Measurements from ENCODE around the gene TTC28.
"Not testable (repeated sequence)": the region's sequence is repeated elsewhere in the genome, so short reads cannot be mapped to it uniquely, and the experiment has no call there.

Gene TTC28

GRCh38 chr22:28604966-28605761 lies 74.5 kb downstream of the TTC28 start:
- DNase-seq (ENCODE audit: low read depth, low spot score) = no peak

GRCh38 chr22:28601915-28602314 lies 77.7 kb downstream of the TTC28 start:
- DNase-seq (ENCODE audit: low read depth, low spot score) = no peak

GRCh38 chr22:28600546-28601143 lies 79.0 kb downstream of the TTC28 start:
- DNase-seq (ENCODE audit: low read depth, low spot score) = no peak

- no peak for DNase-seq (ENCODE audit: low read depth, low spot score)
Measured at GRCh38 chr22:28599693-28600092, 79.9 kb downstream of the TTC28 start.

- DNase-seq (ENCODE audit: low read depth, low spot score) = no peak
Measured at GRCh38 chr22:28597665-28598064, 82.0 kb downstream of the TTC28 start.

GRCh38 chr22:28594797-28595462 lies 84.7 kb downstream of the TTC28 start:
- no peak for DNase-seq (ENCODE audit: low read depth, low spot score)

- DNase-seq (ENCODE audit: low read depth, low spot score) = no peak
Measured at GRCh38 chr22:28594076-28594796, 85.4 kb downstream of the TTC28 start.

GRCh38 chr22:28593299-28593698 lies 86.3 kb downstream of the TTC28 start:
- no peak for DNase-seq (ENCODE audit: low read depth, low spot score)

- DNase-seq (ENCODE audit: low read depth, low spot score) = no peak
Measured at GRCh38 chr22:28589102-28589750, 90.4 kb downstream of the TTC28 start.

- DNase-seq (ENCODE audit: low read depth, low spot score) = no peak
Measured at GRCh38 chr22:28585324-28585723, 94.3 kb downstream of the TTC28 start.

- no peak for DNase-seq (ENCODE audit: low read depth, low spot score)
Measured at GRCh38 chr22:28582806-28583205, 96.8 kb downstream of the TTC28 start.

- no peak for DNase-seq (ENCODE audit: low read depth, low spot score)
Measured at GRCh38 chr22:28581016-28581415, 98.6 kb downstream of the TTC28 start.

- no peak for DNase-seq (ENCODE audit: low read depth, low spot score)
Measured at GRCh38 chr22:28576162-28576561, 103.5 kb downstream of the TTC28 start.

GRCh38 chr22:28574159-28574788 lies 105.4 kb downstream of the TTC28 start:
- no peak for DNase-seq (ENCODE audit: low read depth, low spot score)

- DNase-seq (ENCODE audit: low read depth, low spot score) = no peak
Measured at GRCh38 chr22:28570696-28571373, 108.8 kb downstream of the TTC28 start.

GRCh38 chr22:28568974-28569373 lies 110.7 kb downstream of the TTC28 start:
- not testable (repeated sequence) for DNase-seq (ENCODE audit: low read depth, low spot score)

GRCh38 chr22:28568099-28568498 lies 111.5 kb downstream of the TTC28 start:
- DNase-seq (ENCODE audit: low read depth, low spot score) = no peak

GRCh38 chr22:28566920-28567499 lies 112.6 kb downstream of the TTC28 start:
- not testable (repeated sequence) for DNase-seq (ENCODE audit: low read depth, low spot score)

- no peak for DNase-seq (ENCODE audit: low read depth, low spot score)
Measured at GRCh38 chr22:28563636-28564035, 116.0 kb downstream of the TTC28 start.

- DNase-seq (ENCODE audit: low read depth, low spot score) = no peak
Measured at GRCh38 chr22:28562324-28562723, 117.3 kb downstream of the TTC28 start.
